D341Med (cell line): Measurements from ENCODE around the gene RPL22.
"Not testable (repeated sequence)": the region's sequence is repeated elsewhere in the genome, so short reads cannot be mapped to it uniquely, and the experiment has no call there.

Experiments
- DNase-seq: peaks from one replicate; pipeline ENCODE4 v3.0.0; 2012; ENCODE audit warnings: low spot score

The RPL22 gene

DNA sequence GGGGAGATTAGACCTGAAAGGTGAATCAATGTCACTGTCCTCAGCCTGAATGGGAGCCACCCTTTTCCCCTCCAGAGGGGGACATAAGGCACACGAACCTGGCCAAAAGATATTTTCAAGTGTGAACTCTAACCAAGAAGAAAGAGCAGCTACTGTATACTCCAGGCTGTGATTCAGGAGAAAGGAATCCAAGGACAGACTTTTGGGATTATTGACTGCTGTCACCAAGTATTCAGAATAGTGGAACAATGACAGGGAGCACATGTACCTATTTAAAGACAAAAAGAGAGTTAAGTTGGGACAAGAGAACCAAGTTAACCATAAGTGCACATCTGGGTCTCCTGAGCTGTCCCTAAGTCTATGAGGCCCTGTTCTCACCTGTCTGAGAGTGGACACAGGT, 34.0 kb upstream of the RPL22 start:
- DNase-seq: no peak

- DNase-seq: no peak
These were observed 26.3 kb upstream of the RPL22 start for GRCh38 chr1:6225651-6226050.

- no peak for DNase-seq
These were observed 25.3 kb upstream of the RPL22 start for GRCh38 chr1:6224718-6225117.

DNA sequence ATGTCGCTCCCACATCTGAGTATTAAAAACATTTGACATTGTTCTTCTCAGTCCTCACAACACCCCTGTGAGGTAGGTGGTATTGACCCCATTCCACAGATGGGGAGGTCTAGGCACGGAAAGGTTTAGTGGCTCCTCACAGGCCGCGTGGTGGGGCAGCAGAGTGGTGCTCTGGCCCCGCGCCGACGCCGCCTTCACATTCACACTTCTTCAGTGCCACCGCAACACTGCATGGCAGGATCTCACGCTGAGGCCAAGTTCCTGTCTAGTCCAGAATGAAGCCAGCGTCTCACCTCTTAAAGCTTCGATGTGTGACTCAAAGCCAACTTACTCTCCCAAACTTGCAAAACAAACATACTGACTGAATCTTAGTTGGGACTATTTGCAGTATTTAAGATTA, 24.2 kb upstream of the RPL22 start:
- no peak for DNase-seq

GRCh38 chr1:6222636-6223035, 23.2 kb upstream of the RPL22 start:
- DNase-seq: no peak

DNA sequence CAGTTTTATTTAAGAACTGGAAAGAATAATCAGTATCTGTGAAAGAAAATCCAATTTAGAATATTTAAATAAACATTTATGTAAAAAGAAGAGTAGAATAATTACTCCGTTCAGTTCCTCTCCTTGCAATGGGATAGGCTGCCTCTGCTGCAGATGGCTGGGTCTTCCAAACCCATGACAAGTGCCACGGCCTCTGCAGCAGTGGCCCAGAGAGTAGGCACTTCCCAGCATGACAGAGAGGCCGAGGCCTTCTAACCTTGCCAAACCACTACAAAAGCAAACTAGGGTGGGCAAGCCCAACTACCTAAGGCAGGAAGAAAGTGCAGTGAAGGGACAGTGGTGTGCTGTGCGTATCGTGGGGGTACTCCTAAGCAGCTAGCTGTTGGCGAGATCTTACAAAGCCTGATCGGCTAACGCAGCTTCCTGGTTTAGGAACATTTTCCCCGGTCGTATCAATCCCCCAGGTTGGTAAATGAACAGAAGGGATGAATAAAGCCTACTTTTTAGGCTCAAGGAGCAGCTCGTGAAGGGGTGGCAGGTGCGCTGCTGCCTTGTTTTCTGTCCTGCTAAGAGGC, 21.9 kb upstream of the RPL22 start:
- peak; percentile 10 for DNase-seq

DNA sequence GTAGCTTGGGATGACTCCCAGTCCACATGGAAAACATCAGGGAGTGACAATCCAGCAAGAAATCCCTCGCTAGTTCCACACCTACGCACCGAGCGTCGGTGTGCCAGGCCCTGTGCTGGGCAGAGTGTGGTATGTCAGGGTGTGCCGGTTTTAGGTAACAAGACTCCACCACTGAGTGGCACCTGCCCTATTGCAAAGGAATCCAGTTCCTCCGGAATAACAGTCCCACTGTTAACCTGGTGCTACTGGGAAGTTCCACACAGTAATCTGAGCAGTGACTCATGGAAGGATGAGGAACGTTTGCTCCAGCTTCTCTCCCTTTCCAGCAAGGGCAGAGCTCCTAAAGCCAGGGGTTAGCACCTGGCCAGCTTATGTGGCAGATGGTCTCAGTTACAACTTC, 20.8 kb upstream of the RPL22 start:
- peak; percentile 32 for DNase-seq

- DNase-seq: not testable (repeated sequence)
These were observed 20.2 kb upstream of the RPL22 start for GRCh38 chr1:6219641-6220040.

DNA sequence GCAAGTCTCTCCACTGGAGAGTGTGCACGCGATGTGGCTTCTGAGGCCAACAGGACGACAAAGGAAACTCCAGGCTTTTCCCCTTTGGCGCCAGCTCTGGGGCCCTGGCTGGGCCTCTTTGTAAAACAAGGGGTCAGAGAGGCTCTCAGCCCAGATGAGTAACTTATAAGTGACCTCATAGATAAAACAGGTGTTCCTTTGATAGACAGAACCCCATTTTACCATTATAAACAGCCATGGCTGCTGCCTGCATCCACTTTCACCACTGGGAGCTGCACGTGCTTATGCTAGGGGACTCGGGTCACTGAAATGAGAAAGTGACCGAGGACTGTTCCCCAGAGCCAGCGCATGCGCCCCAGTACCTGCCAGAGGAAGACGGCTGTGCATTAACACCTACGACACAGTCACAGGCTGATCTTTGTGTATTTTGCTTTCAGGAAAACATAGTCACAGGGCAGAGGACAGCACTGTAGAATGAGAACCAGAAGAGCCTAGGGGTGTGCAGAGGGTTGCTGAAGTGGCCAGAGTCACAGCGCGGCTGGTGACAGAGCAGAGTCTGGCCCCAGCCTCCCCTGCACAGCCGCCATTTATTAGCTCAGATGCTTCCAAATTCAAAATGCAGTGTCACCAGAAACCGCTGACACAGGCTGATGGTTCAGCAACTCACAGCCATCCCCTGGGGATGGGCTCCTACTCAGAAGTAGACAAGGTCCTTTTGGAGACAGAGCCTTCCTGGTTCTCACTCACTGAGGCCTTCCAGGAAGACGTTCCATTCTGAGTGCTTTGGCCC, 19.2 kb upstream of the RPL22 start:
- peak; percentile 17 for DNase-seq

GRCh38 chr1:6212193-6212959, 13.0 kb upstream of the RPL22 start:
- DNase-seq: no peak

DNA sequence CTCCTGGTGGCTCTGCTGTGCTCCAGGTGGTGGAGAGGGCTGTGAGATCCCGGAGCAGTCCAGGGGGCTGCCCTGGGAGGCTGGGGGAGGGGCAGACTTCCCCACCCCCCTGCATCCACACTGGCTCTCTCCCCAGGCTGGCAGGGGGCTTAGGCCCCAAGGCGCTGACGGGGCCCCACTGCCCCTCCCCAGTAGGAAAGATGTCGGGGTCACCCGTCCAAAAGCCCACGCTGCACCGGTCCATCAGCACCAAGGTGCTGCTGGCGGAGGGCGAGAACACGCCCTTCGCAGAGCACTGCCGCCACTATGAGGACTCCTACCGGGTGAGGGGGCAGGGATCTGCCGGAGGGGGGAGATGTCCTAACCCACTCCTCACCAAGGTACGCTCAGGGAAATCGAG, 12.3 kb upstream of the RPL22 start:
- DNase-seq: no peak

DNA sequence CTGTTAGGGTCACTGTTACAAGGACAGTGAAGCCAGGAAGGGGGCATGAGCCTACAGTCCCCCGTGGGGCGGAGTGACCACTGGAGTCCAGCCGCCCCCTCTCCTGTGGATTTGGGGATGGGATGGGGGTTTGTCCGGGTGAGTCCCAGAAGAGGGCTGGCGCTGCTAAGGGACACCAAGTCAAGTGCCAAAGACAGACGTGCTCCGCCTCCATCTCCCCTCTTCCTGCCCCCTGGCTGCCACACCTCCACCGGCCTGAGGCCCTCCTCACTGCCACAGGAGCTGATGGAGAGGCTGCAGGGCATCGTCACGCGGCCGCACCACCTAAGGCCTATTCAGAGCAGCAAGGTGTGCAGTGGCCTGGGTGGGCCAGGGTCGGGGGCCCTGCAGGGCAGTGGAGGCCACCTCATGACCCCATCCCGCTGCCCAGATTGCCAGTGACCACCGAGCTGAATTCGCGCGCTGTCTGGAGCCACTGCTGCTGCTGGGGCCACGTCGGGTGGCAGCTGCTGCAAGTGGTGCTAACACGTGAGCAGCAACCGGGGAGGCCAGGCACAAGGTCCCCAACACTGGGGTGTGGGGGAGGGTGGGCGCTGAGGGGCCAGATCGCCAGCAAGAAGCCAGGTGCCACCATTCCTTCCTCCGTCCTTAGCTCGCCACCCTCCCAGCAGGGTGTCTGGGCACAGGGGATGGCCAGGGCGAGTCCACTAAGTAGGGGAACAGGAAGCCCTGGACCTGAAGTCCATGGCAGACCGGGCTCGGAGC, 11.4 kb upstream of the RPL22 start:
- DNase-seq: no peak

- DNase-seq: peak; percentile 75
These were observed 10.5 kb upstream of the RPL22 start for GRCh38 chr1:6209661-6210580.

- peak; percentile 86 for DNase-seq
These were observed 9.6 kb upstream of the RPL22 start for GRCh38 chr1:6208723-6209660.

- DNase-seq: no peak
These were observed 8.5 kb upstream of the RPL22 start for GRCh38 chr1:6207921-6208320.

DNA sequence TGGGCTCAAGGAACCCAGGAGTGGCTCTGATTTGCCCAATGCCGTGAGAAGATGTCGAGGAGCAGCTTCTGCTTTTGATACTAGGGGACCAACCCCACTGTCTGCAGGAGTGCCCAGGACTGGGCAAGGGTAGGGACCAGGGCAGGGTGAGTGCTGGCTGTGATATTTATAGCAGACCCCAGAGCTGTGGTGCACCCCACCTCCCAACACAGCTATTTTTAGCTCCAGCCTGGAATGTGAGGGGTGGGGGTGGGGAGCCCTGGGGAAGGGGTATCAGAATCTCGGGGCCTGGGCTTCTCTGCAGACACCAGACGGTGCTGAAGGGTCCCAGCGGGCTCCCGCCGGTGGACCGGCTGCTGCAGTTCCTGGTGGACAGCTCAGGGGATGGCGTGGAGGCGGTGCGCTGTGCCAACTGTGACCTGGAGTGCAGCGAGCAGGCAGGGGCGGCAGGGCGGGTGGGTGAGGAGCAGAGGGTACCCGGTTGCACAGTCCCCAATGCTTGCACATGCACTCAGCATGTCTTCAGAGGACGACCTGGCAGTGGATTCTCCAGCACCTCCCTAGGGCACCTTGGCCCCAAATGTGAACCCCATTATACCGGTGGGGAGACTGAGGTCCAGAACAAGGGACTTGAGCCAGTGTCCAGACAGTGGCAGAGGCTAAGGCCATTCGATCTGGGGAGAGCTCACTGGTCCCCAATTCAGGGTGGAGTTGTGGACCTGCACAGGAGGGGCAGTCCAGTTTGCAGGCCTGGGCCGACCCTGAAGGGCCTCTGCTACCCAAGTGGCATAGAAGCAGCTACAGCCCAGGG, 7.9 kb upstream of the RPL22 start:
- DNase-seq: no peak

DNA sequence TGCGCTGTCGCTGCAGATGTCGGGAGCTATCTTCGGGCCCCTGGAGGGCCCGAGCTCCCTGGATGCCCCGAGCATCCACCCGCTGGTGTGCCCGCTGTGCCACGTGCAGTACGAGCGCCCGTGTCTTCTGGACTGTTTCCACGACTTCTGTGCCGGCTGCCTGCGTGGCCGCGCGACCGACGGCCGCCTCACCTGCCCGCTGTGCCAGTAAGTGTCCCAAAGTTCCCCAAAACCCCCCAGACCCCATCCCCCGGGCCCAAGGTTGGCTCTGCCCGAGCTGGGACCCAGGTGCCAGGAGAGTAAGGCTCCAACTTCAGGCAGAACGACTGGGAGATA, 7.1 kb upstream of the RPL22 start:
- DNase-seq: no peak

DNA sequence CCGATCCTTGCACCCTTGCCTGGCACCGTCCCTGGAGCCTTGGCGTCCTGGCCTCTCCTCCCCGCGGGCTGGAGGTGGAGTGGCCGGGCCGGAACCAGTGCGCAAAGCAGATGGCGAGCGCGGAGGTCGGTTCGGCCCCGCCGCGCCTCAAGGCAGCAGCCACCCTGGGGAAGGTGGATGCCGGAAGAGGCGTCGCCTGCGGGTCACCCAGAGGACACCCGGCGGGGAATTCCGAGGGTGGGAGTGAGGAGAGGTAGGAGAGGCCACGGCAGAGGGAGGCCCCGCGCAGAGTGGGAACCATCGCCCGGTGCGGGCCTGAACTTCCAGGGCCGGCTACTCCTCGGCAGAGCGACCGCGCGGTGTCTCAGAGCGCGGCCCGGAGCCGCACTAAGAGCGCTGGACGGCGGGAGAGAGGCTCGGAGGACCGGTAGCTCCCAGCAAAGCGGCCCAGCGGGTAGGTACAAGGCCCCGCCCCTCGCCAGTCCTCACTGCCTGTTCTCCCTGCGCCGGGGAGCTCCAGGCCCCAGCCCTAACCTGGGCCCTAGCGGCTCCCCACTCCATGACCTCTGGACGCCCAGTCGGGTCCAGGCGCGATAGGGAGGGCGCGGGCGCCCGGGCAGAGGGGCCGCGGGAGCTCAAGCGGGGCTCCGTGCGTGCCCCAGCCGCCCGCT, 6.6 kb upstream of the RPL22 start, which contains the start of gene RNF207:
Gene RNF207 (plus strand): TSS at position 271 of the 671 bp plus-strand sequence. CDS start 417 bp downstream, outside the sequence.
- no peak for DNase-seq

GRCh38 chr1:6202256-6202655, 2.9 kb upstream of the RPL22 start:
- DNase-seq: no peak
